Sigmoid colon (tissue), 7 donors: ENCODE results near the gene INPP5D. TPM values are rescaled to one million over a fixed set of nuclear protein-coding genes. Genes with fewer than 3 reads are reported as not detected.

Experiments used
- DNase-seq: peaks from one replicate; pipeline ENCODE4 v3.0.0-alpha.2; 2019
- H3K27ac ChIP-seq, 4 donors: fragments of 200-600 bp; sonication (generic); one replicate each; pipeline ENCODE4 v1.5.1; 2016 to 2019; ENCODE audit warnings: mild to moderate bottlenecking in 1 of 4
- H3K27me3 ChIP-seq, 3 donors: fragments of 200-600 bp; sonication (generic); one replicate each; pipeline ENCODE4 v1.5.1; 2019; ENCODE audit warnings: mild to moderate bottlenecking in 1 of 3
- H3K36me3 ChIP-seq, 4 donors: fragments of 200-600 bp; sonication (generic); one replicate each; pipeline ENCODE4 v1.5.1; 2016 to 2019
- H3K4me1 ChIP-seq, 4 donors: fragments of 200-600 bp; sonication (generic); one replicate each; pipeline ENCODE4 v1.5.1; 2017 to 2019
- H3K4me3 ChIP-seq, 4 donors: fragments of 200-600 bp; sonication (generic); one replicate each; pipeline ENCODE4 v1.5.1; 2017 to 2019; ENCODE audit warnings: mild to moderate bottlenecking in 2 of 4, moderate library complexity in 1 of 4
- H3K9me3 ChIP-seq, 4 donors: fragments of 200-600 bp in 3 of 4; sonication (generic) in 3 of 4; one replicate each; pipeline versions ENCODE4 v1.5.1 to v1.6.1; 2013 to 2019
- CTCF ChIP-seq, 4 experiments: fragments of 450-650 bp in 3 of 4; fragments of 200-600 bp in 1 of 4; IDR thresholded peaks; one replicate each; pipeline ENCODE4 v1.5.1; 2016 to 2019; ENCODE audit warnings: antibody characterized with exemption in 4 of 4, mild to moderate bottlenecking in 3 of 4, moderate library complexity in 2 of 4
- EP300 ChIP-seq, 4 donors: sonication (generic); formaldehyde crosslinking; IDR thresholded peaks; one replicate each; pipeline ENCODE4 v1.6.1; 2017; ENCODE audit warnings: antibody characterized with exemption in 4 of 4
- POLR2A ChIP-seq, 2 donors: fragments of 450-650 bp; IDR thresholded peaks; one replicate each; pipeline ENCODE4 v1.6.1; 2016; ENCODE audit warnings: antibody characterized with exemption in 2 of 2, mild to moderate bottlenecking in 2 of 2, moderate library complexity in 2 of 2
- POLR2AphosphoS5 ChIP-seq, 4 donors: sonication (generic); formaldehyde crosslinking; IDR thresholded peaks; one replicate each; pipeline ENCODE4 v1.6.1; 2017; ENCODE audit warnings: antibody characterized with exemption in 4 of 4
- WGBS, 2 donors: extraction: QIAGEN DNeasy Blood & Tissue Kit; methylation state at CpG; one replicate each; pipeline ENCODE4 v1.1.7; 2013; 5-methylcytosine and 5-hydroxymethylcytosine counted together
- intact Hi-C: fragments of 100-400 bp; cut with DNase I; formaldehyde crosslinking; loops from one replicate; pipeline ENCODE4 v1.15.1; 2023
- polyA plus RNA-seq, 3 donors: library from polyadenylated mRNA; stranded (reverse); fragments of 200-250 nt; gene quantifications; one replicate each; pipeline ENCODE4 v1.2.3, GENCODE V29; 2013
- total RNA-seq, 4 donors: library from RNA; depleted of rRNA; stranded (reverse); fragments of >200 nt; gene quantifications; one replicate each; pipeline ENCODE4 v1.1.0, GENCODE V29; 2016
- donor health status: healthy with polysubstance abuse.
- donor health status: Bipolar disorder and iron deficiency.
- donor health status: healthy.

The INPP5D gene
- total and polyA plus RNA-seq, 7 donors: 4.2 to 44.8 (median 8.7) TPM

- H3K27me3 ChIP-seq: no peaks in the 10 kb centered on the region
- H3K4me1 ChIP-seq: no peaks in the 10 kb centered on the region
- 86 to 87% methylated on average over 15 of the region's 15 CpGs for WGBS, 2 donors
- H3K36me3 ChIP-seq: no peaks in the 10 kb centered on the region
- intact Hi-C loops: no loop called here
- no peak for TF ChIP-seq EP300 (IDR thresholded peaks at IDR 0.05)
- no peak for TF ChIP-seq POLR2A (IDR thresholded peaks at IDR 0.05)
- no peak for TF ChIP-seq CTCF (IDR thresholded peaks at IDR 0.05)
- TF ChIP-seq POLR2AphosphoS5 (IDR thresholded peaks at IDR 0.05): no peak
- no peak for DNase-seq
- no peak overlapping the region for H3K4me3 ChIP-seq
- H3K9me3 ChIP-seq: peaks cover 0 to 7% (median 0%) of the 10 kb centered on the region in 4 donors
- no peak overlapping the region for H3K27ac ChIP-seq
These were observed 141.3 kb downstream of the INPP5D start for GRCh38 chr2:233201258-233202013.

GRCh38 chr2:233202531-233202944 is 142.4 kb downstream of the INPP5D start:
- no peaks in the 10 kb centered on the region for H3K27me3 ChIP-seq
- no peak for DNase-seq
- TF ChIP-seq POLR2AphosphoS5 (IDR thresholded peaks at IDR 0.05) (no peak), CTCF (IDR thresholded peaks at IDR 0.05) (no peak), EP300 (IDR thresholded peaks at IDR 0.05) (no peak), POLR2A (IDR thresholded peaks at IDR 0.05) (no peak)
- H3K4me1 ChIP-seq: no peaks in the 10 kb centered on the region
- H3K36me3 ChIP-seq: no peaks in the 10 kb centered on the region
- no peak overlapping the region for H3K4me3 ChIP-seq
- intact Hi-C loops: no loop called here
- no peak overlapping the region for H3K27ac ChIP-seq
- H3K9me3 ChIP-seq: peaks cover 0 to 7% (median 0%) of the 10 kb centered on the region in 4 donors
- 63 to 89% methylated on average over 5 of the region's 5 CpGs for WGBS, 2 donors

- Histone ChIP-seq H3K36me3 (no peaks in the 10 kb centered on the region), H3K27me3 (no peaks in the 10 kb centered on the region), H3K4me1 (no peaks in the 10 kb centered on the region), H3K9me3 (peaks cover 0 to 7% (median 0%) of the 10 kb centered on the region in 4 donors), H3K27ac (no peak overlapping the region), H3K4me3 (no peak overlapping the region)
- no peak for TF ChIP-seq POLR2AphosphoS5 (IDR thresholded peaks at IDR 0.05)
- no peak for TF ChIP-seq CTCF (IDR thresholded peaks at IDR 0.05)
- no peak for TF ChIP-seq EP300 (IDR thresholded peaks at IDR 0.05)
- no peak for TF ChIP-seq POLR2A (IDR thresholded peaks at IDR 0.05)
- 97 to 98% methylated on average over 5 of the region's 5 CpGs for WGBS, 2 donors
- no peak for DNase-seq
- intact Hi-C loops: no loop called here
These were observed 142.9 kb downstream of the INPP5D start for GRCh38 chr2:233203060-233203459.

GRCh38 chr2:233204286-233204936 is 144.3 kb downstream of the INPP5D start:
- H3K27ac ChIP-seq: no peak overlapping the region
- no peak for DNase-seq
- H3K27me3 ChIP-seq: no peaks in the 10 kb centered on the region
- intact Hi-C loops: no loop called here
- no peaks in the 10 kb centered on the region for H3K36me3 ChIP-seq
- WGBS, 2 donors: 94 to 96% methylated on average over 50 of the region's 50 CpGs
- peaks cover 0 to 4% (median 2%) of the 10 kb centered on the region in 4 donors for H3K4me1 ChIP-seq
- no peak for TF ChIP-seq CTCF (IDR thresholded peaks at IDR 0.05)
- no peak for TF ChIP-seq POLR2A (IDR thresholded peaks at IDR 0.05)
- TF ChIP-seq EP300 (IDR thresholded peaks at IDR 0.05): no peak
- no peak for TF ChIP-seq POLR2AphosphoS5 (IDR thresholded peaks at IDR 0.05)
- H3K4me3 ChIP-seq: no peak overlapping the region
- H3K9me3 ChIP-seq: peaks cover 0 to 7% (median 0%) of the 10 kb centered on the region in 4 donors
